ENCODE measurements around the gene GNAT1. TPM values are rescaled to one million over a fixed set of nuclear protein-coding genes. Genes with fewer than 3 reads are reported as not detected.
"Not testable (repeated sequence)": the region's sequence is repeated elsewhere in the genome, so short reads cannot be mapped to it uniquely, and the experiment has no call there.

The GNAT1 gene
- total RNA-seq, 1 experiment from 2014 or later, result 0.13 TPM

DNA sequence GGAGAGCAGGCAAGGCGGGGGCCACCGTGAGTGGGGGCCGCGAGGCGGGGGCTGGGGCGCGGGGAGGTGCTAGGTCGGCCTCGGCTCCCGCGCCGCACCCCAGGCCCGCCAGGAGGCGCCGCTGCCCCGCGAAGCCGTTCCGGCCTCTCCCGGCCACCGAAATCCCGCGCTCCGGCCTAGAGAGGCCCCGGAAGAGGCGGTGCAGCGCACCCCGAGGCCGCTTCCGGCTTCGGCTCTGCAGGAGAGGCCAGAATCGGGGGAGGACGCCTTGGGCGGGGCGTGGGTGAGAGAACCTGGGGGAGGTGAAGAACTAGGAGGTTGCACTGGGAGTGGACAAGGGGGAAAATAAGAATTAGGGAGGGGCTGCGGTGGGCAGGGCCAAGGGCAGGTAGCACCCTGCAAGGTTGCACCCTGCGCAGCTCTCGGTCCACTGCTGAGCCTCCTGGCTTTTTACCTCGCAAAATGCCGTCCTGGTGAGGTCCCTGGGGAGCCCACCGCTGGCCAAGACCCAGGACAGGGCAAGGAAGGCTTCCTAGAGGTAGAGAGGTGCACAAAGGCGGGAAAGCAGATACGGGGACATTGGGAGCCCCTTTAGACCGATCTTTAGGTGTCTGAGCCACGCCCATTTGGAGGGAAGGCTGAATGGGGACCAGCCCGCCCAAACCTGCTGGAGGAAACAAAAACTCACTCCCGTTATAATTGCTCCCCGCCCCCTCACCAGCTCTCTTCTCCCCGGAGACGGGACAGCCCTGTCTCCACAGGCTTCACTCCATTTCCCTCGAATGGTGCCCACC is 36.2 kb downstream of the GNAT1 start:
- H3K4me3 Mint-ChIP-seq, result peak overlapping the region; percentile 96
- H3K27me3 Mint-ChIP-seq (ENCODE audit: low read depth), result peaks cover 4% of the 10 kb centered on the region
- DNase-seq (ENCODE audit: low spot score) (peak; percentile 92), ATAC-seq (peak; percentile 75)
- H3K4me1 Mint-ChIP-seq, result peaks cover 24% of the 10 kb centered on the region
- TF ChIP-seq FOXP1 (CRISPR knock-in tag; IDR thresholded peaks at IDR 0.05; ENCODE audit: borderline replicate concordance) (no peak), ZNF423 (CRISPR knock-in tag; IDR thresholded peaks at IDR 0.05) (peak; percentile 80), ZNF232 (CRISPR knock-in tag; IDR thresholded peaks at IDR 0.05) (no peak), GABPB1 (CRISPR knock-in tag; IDR thresholded peaks at IDR 0.05) (peak; percentile 75), CREM (CRISPR knock-in tag; IDR thresholded peaks at IDR 0.05) (peak; percentile 73; the same call in 1 of the 2 replicates), NFE2L1 (CRISPR knock-in tag; IDR thresholded peaks at IDR 0.05) (0 out of 2 replicates have a peak, but pooled peaks have one; percentile 25), SP1 (CRISPR knock-in tag; conservative IDR thresholded peaks at IDR 0.05) (peak; percentile 97), ZBTB21 (CRISPR knock-in tag; IDR thresholded peaks at IDR 0.05; ENCODE audit: borderline replicate concordance) (peak; percentile 54; the same call in 1 of the 2 replicates), ZNF138 (CRISPR knock-in tag; conservative IDR thresholded peaks at IDR 0.05) (peak; percentile 71; the same call in 1 of the 2 replicates), CBFB (CRISPR knock-in tag; IDR thresholded peaks at IDR 0.05; ENCODE audit: low read depth) (peak; percentile 85; the same call in 1 of the 2 replicates), ETV6 (CRISPR knock-in tag; IDR thresholded peaks at IDR 0.05) (peak; percentile 41; the same call in 1 of the 2 replicates), TP53 (CRISPR knock-in tag; IDR thresholded peaks at IDR 0.05) (peak; percentile 81; the same call in 1 of the 2 replicates), FOXK1 (CRISPR knock-in tag; IDR thresholded peaks at IDR 0.05) (peak; percentile 57; the same call in 1 of the 2 replicates)
- TF ChIP-seq, protein P1, sequence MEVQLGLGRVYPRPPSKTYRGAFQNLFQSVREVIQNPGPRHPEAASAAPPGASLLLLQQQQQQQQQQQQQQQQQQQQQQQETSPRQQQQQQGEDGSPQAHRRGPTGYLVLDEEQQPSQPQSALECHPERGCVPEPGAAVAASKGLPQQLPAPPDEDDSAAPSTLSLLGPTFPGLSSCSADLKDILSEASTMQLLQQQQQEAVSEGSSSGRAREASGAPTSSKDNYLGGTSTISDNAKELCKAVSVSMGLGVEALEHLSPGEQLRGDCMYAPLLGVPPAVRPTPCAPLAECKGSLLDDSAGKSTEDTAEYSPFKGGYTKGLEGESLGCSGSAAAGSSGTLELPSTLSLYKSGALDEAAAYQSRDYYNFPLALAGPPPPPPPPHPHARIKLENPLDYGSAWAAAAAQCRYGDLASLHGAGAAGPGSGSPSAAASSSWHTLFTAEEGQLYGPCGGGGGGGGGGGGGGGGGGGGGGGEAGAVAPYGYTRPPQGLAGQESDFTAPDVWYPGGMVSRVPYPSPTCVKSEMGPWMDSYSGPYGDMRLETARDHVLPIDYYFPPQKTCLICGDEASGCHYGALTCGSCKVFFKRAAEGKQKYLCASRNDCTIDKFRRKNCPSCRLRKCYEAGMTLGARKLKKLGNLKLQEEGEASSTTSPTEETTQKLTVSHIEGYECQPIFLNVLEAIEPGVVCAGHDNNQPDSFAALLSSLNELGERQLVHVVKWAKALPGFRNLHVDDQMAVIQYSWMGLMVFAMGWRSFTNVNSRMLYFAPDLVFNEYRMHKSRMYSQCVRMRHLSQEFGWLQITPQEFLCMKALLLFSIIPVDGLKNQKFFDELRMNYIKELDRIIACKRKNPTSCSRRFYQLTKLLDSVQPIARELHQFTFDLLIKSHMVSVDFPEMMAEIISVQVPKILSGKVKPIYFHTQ (CRISPR knock-in tag; IDR thresholded peaks at IDR 0.05), result no peak
- TF ChIP-seq, protein P2, sequence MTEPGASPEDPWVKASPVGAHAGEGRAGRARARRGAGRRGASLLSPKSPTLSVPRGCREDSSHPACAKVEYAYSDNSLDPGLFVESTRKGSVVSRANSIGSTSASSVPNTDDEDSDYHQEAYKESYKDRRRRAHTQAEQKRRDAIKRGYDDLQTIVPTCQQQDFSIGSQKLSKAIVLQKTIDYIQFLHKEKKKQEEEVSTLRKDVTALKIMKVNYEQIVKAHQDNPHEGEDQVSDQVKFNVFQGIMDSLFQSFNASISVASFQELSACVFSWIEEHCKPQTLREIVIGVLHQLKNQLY (CRISPR knock-in tag; IDR thresholded peaks at IDR 0.05), result 0 out of 2 replicates have a peak, but pooled peaks have one; percentile 10
- TF ChIP-seq, protein P3, sequence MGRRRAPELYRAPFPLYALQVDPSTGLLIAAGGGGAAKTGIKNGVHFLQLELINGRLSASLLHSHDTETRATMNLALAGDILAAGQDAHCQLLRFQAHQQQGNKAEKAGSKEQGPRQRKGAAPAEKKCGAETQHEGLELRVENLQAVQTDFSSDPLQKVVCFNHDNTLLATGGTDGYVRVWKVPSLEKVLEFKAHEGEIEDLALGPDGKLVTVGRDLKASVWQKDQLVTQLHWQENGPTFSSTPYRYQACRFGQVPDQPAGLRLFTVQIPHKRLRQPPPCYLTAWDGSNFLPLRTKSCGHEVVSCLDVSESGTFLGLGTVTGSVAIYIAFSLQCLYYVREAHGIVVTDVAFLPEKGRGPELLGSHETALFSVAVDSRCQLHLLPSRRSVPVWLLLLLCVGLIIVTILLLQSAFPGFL (CRISPR knock-in tag; IDR thresholded peaks at IDR 0.05; ENCODE audit: borderline replicate concordance), result no peak
- TF ChIP-seq, protein P4, sequence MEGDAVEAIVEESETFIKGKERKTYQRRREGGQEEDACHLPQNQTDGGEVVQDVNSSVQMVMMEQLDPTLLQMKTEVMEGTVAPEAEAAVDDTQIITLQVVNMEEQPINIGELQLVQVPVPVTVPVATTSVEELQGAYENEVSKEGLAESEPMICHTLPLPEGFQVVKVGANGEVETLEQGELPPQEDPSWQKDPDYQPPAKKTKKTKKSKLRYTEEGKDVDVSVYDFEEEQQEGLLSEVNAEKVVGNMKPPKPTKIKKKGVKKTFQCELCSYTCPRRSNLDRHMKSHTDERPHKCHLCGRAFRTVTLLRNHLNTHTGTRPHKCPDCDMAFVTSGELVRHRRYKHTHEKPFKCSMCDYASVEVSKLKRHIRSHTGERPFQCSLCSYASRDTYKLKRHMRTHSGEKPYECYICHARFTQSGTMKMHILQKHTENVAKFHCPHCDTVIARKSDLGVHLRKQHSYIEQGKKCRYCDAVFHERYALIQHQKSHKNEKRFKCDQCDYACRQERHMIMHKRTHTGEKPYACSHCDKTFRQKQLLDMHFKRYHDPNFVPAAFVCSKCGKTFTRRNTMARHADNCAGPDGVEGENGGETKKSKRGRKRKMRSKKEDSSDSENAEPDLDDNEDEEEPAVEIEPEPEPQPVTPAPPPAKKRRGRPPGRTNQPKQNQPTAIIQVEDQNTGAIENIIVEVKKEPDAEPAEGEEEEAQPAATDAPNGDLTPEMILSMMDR (IDR thresholded peaks at IDR 0.05), result peak; percentile 61
- TF ChIP-seq, protein P5, sequence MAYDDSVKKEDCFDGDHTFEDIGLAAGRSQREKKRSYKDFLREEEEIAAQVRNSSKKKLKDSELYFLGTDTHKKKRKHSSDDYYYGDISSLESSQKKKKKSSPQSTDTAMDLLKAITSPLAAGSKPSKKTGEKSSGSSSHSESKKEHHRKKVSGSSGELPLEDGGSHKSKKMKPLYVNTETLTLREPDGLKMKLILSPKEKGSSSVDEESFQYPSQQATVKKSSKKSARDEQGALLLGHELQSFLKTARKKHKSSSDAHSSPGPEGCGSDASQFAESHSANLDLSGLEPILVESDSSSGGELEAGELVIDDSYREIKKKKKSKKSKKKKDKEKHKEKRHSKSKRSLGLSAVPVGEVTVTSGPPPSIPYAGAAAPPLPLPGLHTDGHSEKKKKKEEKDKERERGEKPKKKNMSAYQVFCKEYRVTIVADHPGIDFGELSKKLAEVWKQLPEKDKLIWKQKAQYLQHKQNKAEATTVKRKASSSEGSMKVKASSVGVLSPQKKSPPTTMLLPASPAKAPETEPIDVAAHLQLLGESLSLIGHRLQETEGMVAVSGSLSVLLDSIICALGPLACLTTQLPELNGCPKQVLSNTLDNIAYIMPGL (CRISPR knock-in tag; IDR thresholded peaks at IDR 0.05), result peak; percentile 78
- TF ChIP-seq, protein P6, sequence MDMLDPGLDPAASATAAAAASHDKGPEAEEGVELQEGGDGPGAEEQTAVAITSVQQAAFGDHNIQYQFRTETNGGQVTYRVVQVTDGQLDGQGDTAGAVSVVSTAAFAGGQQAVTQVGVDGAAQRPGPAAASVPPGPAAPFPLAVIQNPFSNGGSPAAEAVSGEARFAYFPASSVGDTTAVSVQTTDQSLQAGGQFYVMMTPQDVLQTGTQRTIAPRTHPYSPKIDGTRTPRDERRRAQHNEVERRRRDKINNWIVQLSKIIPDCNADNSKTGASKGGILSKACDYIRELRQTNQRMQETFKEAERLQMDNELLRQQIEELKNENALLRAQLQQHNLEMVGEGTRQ (CRISPR knock-in tag; IDR thresholded peaks at IDR 0.05), result 0 out of 2 replicates have a peak, but pooled peaks have one; percentile 26
- TF ChIP-seq, protein P7, sequence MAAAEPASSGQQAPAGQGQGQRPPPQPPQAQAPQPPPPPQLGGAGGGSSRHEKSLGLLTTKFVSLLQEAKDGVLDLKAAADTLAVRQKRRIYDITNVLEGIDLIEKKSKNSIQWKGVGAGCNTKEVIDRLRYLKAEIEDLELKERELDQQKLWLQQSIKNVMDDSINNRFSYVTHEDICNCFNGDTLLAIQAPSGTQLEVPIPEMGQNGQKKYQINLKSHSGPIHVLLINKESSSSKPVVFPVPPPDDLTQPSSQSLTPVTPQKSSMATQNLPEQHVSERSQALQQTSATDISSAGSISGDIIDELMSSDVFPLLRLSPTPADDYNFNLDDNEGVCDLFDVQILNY (CRISPR knock-in tag; IDR thresholded peaks at IDR 0.05), result peak; percentile 97
- TF ChIP-seq, protein P8, sequence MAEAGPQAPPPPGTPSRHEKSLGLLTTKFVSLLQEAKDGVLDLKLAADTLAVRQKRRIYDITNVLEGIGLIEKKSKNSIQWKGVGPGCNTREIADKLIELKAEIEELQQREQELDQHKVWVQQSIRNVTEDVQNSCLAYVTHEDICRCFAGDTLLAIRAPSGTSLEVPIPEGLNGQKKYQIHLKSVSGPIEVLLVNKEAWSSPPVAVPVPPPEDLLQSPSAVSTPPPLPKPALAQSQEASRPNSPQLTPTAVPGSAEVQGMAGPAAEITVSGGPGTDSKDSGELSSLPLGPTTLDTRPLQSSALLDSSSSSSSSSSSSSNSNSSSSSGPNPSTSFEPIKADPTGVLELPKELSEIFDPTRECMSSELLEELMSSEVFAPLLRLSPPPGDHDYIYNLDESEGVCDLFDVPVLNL (CRISPR knock-in tag; IDR thresholded peaks at IDR 0.05; ENCODE audit: borderline replicate concordance, low read depth), result no peak
- peak overlapping the region; percentile 89 for H3K27ac Mint-ChIP-seq
- no peaks in the 10 kb centered on the region for H3K9me3 Mint-ChIP-seq
- POLR2A ChIA-PET, result interaction anchor here (0.9 to 3.1 kb wide), 6 partner anchors 13 to 110 kb away, joined by 3 to 22 read pairs (median 6); no protein-coding TSS in a partner anchor
- CTCF ChIA-PET, result interaction anchor here (0.7 to 17.1 kb wide), 25 partner anchors 8 to 314 kb away, joined by 3 to 604 read pairs (median 6); partner anchors contain the start of genes GNAI2, GNAT1, HYAL2 and HYAL3
- no peaks in the 10 kb centered on the region for H3K36me3 Mint-ChIP-seq

DNA sequence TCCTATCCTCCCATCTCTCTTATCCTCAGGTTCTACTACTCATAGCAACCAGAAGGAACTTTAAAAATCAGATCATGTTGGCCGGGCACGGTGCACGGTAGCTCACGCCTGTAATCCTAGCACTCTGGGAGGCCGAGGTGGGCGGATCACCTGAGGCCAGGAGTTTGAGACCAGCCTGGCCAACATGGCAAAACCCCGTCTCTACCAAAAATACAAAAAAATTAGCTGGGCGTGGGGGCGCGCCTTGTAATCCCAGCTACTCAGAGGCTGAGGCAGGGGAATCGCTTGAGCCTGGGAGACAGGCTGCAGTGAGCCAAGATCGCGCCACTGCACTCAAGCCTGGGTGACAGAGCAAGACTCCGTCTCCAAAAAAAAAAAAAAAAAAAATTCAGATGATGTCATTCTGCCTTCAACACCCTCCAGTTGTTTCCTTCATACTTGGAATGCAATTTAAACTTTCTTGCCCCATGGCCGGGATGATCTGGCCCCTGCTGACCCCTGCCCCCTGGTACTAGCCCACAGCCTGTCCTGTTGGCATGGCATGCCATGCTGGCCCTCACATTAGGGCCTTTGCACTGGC is 36.9 kb downstream of the GNAT1 start:
- ATAC-seq; H3K36me3 Mint-ChIP-seq; H3K9me3 Mint-ChIP-seq; H3K27me3 Mint-ChIP-seq (ENCODE audit: low read depth); DNase-seq (ENCODE audit: low spot score): not testable (repeated sequence)
- Mint-ChIP-seq H3K27ac (peak overlapping the region; percentile 89), H3K4me1 (peaks cover 24% of the 10 kb centered on the region), H3K4me3 (peak overlapping the region; percentile 90)
- POLR2A ChIA-PET, result interaction anchor here (1.4 to 3.1 kb wide), 4 partner anchors 12 to 109 kb away, joined by 3 to 22 read pairs (median 10); no protein-coding TSS in a partner anchor
- CTCF ChIA-PET, result interaction anchor here (0.7 to 17.1 kb wide), 18 partner anchors 7 to 96 kb away, joined by 3 to 604 read pairs (median 18); partner anchors contain the start of genes GNAI2, GNAT1, HYAL2 and HYAL3
